ENCODE measurements around the gene MAN1A1. TPM values are rescaled to one million over a fixed set of nuclear protein-coding genes. Genes with fewer than 3 reads are reported as not detected.

MAN1A1 gene
- total and polyA plus RNA-seq, 2 of the 8 experiments (the other 6 are each of a cell fraction or from before 2014, with no cell fraction given) = 1.8 to 5.4 TPM

- no peak overlapping the region for H3K27ac ChIP-seq (ENCODE audit: low read depth, low read length)
- no peak overlapping the region for H4K8ac ChIP-seq (ENCODE audit: extremely low read depth, insufficient read depth, low read length)
- no peak overlapping the region for H3K9ac ChIP-seq (replicated peaks in 1 of 4; ENCODE audit: extremely low read depth in 1 of 4, low read depth in 3 of 4, low read length in 3 of 4)
- no peak overlapping the region for H4K91ac ChIP-seq (replicated peaks; ENCODE audit: insufficient read length, low read length)
- DNase-seq (ENCODE audit: low read depth in 1 of 2, low spot score in 2 of 2) = no peak
- no peak overlapping the region for H3K4ac ChIP-seq (replicated peaks; ENCODE audit: insufficient read length, low read depth, low read length)
- H3K27me3 ChIP-seq (replicated peaks in 1 of 4; ENCODE audit: control insufficient read depth in 3 of 4, extremely low read depth in 1 of 4, insufficient read depth in 3 of 4, low read length in 3 of 4) = no peaks in the 10 kb centered on the region
- no peak overlapping the region for H2BK5ac ChIP-seq (ENCODE audit: low read depth, low read length)
- no peak overlapping the region for H2BK15ac ChIP-seq (ENCODE audit: low read length)
- 97% methylated on average over 1 of the region's 1 CpG; no CpG with 5 or more reads in 1 of the 2 experiments for WGBS, 2 experiments (ENCODE audit: extremely low coverage in 1 of 2, insufficient coverage in 1 of 2, insufficient read length in 1 of 2, insufficient replicate concordance in 2 of 2, low coverage in 1 of 2, low lambda C conversion rate in 2 of 2, missing lambda C conversion rate in 1 of 2)
- POLR2A ChIA-PET (ENCODE audit: partially characterized antibody) = no interaction called here
- H3K9me3 ChIP-seq (ENCODE audit: insufficient read depth in 2 of 2, low read depth in 1 of 2, low read length in 1 of 2) = no peaks in the 10 kb centered on the region
- H3K14ac ChIP-seq (ENCODE audit: insufficient read length) = no peak overlapping the region
- H3K79me2 ChIP-seq (ENCODE audit: control insufficient read depth in 1 of 2, insufficient read depth in 2 of 2, low read length in 2 of 2) = no peaks in the 10 kb centered on the region
- no peaks in the 10 kb centered on the region for H3K36me3 ChIP-seq (ENCODE audit: control insufficient read depth in 2 of 4, insufficient read depth in 4 of 4, low read length in 3 of 4)
- no peak overlapping the region for H2AK5ac ChIP-seq (ENCODE audit: low read depth, low read length)
- H3K18ac ChIP-seq (ENCODE audit: extremely low read depth, low read length) = no peak overlapping the region
- H3K4me1 ChIP-seq (replicated peaks in 1 of 4; ENCODE audit: control insufficient read depth in 3 of 4, insufficient read depth in 4 of 4, low read length in 3 of 4) = no peaks in the 10 kb centered on the region
- no peak overlapping the region for H3K23ac ChIP-seq (ENCODE audit: insufficient read length)
- H3K4me3 ChIP-seq (ENCODE audit: extremely low read depth in 1 of 4, insufficient read depth in 2 of 4, low read depth in 3 of 4, low read length in 4 of 4) = no peak overlapping the region
- H3K23me2 ChIP-seq (ENCODE audit: low read depth, low read length) = no peaks in the 10 kb centered on the region
- no peak overlapping the region for H2BK120ac ChIP-seq (replicated peaks; ENCODE audit: low read depth, low read length)
- CTCF ChIA-PET (ENCODE audit: partially characterized antibody) = interaction anchor here (0.6 kb wide), 1 partner anchor 20 kb away, joined by 4 read pairs; no protein-coding TSS in a partner anchor
- no peak for FAIRE-seq
- no peak overlapping the region for H2BK12ac ChIP-seq (ENCODE audit: low read depth, low read length)
- no peak overlapping the region for H3K56ac ChIP-seq (replicated peaks; ENCODE audit: insufficient read length, low read depth, low read length)
- no peak overlapping the region for H3K4me2 ChIP-seq (ENCODE audit: insufficient read depth in 1 of 2, low read depth in 2 of 2, low read length in 2 of 2)
- H3K79me1 ChIP-seq (ENCODE audit: low read depth, low read length) = no peaks in the 10 kb centered on the region
- no peak overlapping the region for H2AFZ ChIP-seq (ENCODE audit: low read length)
- no peaks in the 10 kb centered on the region for H4K20me1 ChIP-seq (replicated peaks in 1 of 2; ENCODE audit: control insufficient read depth in 1 of 2, insufficient read depth in 2 of 2, low read length in 2 of 2)
- H4K5ac ChIP-seq (ENCODE audit: insufficient read length, low read depth, low read length) = no peak overlapping the region
- H2BK20ac ChIP-seq (ENCODE audit: low read length) = no peak overlapping the region
- TF ChIP-seq CHD2 (IDR thresholded peaks at IDR 0.05; ENCODE audit: low read length) (no peak), BCL11A (IDR thresholded peaks at IDR 0.05; ENCODE audit: low read depth in 2 of 2, low read length in 2 of 2) (no peak), SRF (IDR thresholded peaks at IDR 0.05; ENCODE audit: low read depth, low read length) (no peak), CTBP2 (IDR thresholded peaks at IDR 0.05; ENCODE audit: borderline replicate concordance, insufficient read depth, insufficient read length, low read length) (no peak), HDAC2 (IDR thresholded peaks at IDR 0.05; ENCODE audit: borderline replicate concordance in 1 of 2, low read depth in 2 of 2, low read length in 2 of 2) (no peak), ZNF274 (IDR thresholded peaks at IDR 0.05; ENCODE audit: borderline replicate concordance, extremely low read depth, low read length) (no peak), EZH2 (IDR thresholded peaks at IDR 0.05; ENCODE audit: low read depth, low read length, severe bottlenecking) (no peak), TEAD4 (IDR thresholded peaks at IDR 0.05; ENCODE audit: low read depth, low read length) (no peak), POU5F1 (IDR thresholded peaks at IDR 0.05; ENCODE audit: low read depth, low read length) (no peak)
Observed at GRCh38 chr6:119201480-119201879, 148.1 kb downstream of the MAN1A1 start.
